ENCODE data around the gene PTPN18. TPM values are rescaled to one million over a fixed set of nuclear protein-coding genes. Genes with fewer than 3 reads are reported as not detected.
A peak's percentile ranks its signal among the peaks of the same experiment; 100 is the strongest.
"Not testable (repeated sequence)": the region's sequence is repeated elsewhere in the genome, so short reads cannot be mapped to it uniquely, and the experiment has no call there.

Gene PTPN18
- 10 to 100 TPM; 57.7 to 64.5 TPM for total RNA-seq

DNA sequence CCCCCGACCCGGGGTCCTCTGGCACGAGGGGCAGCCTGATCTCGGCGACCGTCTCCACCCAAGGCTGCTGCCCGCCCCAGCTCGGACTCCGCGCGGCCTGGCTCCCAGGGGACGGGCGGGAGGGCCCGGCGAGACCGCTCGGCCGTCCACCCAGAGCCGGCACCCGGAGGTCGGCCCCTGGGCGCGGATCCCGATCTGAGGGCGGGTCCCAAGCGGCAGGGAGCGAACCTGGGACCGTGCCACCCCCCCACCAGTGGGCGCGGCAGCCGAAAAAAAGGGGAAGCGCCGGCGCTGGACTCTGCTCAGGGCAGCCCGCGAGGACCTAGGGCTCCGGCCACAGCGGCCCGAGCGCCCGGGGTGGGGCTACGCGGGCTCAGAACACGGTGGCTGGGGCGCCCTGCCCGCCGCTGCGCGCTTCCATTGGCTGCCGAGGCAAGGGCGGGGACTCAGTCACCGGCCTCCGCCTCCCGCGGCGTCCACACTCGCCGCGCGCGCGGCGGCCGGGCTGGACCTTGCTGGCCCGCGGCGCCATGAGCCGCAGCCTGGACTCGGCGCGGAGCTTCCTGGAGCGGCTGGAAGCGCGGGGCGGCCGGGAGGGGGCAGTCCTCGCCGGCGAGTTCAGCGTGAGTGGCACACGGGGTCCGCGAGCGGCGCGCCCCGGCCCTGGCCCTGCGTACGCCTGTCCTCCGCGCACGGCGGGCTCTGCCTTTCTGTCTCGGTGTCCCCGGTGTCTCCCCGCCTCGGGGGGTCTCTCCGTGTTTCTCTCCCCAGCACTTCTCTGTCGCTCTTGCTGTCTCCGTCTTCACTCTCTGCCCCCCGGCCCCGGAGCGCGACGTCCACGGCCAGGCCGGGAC is at the start of gene PTPN18:
TSS of gene PTPN18 (plus strand) at position 479 of the 854 bp plus-strand sequence. CDS start at position 531, 52 bp downstream.
- peak within 1 kb of the TSS; percentile 83 for H3K4me3 Mint-ChIP-seq
- peak; percentile 74 for DNase-seq
- H3K4me1 Mint-ChIP-seq = peaks cover 14% of the 10 kb centered on the region
- H3K9me3 Mint-ChIP-seq = no peaks in the 10 kb centered on the region
- no peak within 1 kb of the TSS for H3K27ac Mint-ChIP-seq
- POLR2A ChIA-PET = interaction anchor here (1.0 to 1.9 kb wide), 2 partner anchors 13 to 17 kb away, joined by 3 to 18 read pairs; partner anchors contain the start of gene IMP4
- peak; percentile 94 for ATAC-seq (ENCODE audit: low read depth)
- peaks cover 2% of the 10 kb centered on the region for H3K27me3 Mint-ChIP-seq
- H3K36me3 Mint-ChIP-seq = no peaks in the 10 kb centered on the region

- H3K27me3 Mint-ChIP-seq = peaks cover 8% of the 10 kb centered on the region
- POLR2A ChIA-PET = no interaction called here
- DNase-seq (no peak), ATAC-seq (ENCODE audit: low read depth) (no peak)
- no peak overlapping the region for H3K4me3 Mint-ChIP-seq
- H3K27ac Mint-ChIP-seq = no peak overlapping the region
- no peaks in the 10 kb centered on the region for H3K9me3 Mint-ChIP-seq
- no peaks in the 10 kb centered on the region for H3K4me1 Mint-ChIP-seq
- no peaks in the 10 kb centered on the region for H3K36me3 Mint-ChIP-seq
These were observed 48.0 kb upstream of the PTPN18 start for GRCh38 chr2:130307850-130308249.

GRCh38 chr2:130310881-130311280 is 45.0 kb upstream of the PTPN18 start:
- DNase-seq (no peak), ATAC-seq (ENCODE audit: low read depth) (no peak)
- POLR2A ChIA-PET = no interaction called here
- Mint-ChIP-seq H3K36me3 (no peaks in the 10 kb centered on the region), H3K4me3 (no peak overlapping the region), H3K9me3 (no peaks in the 10 kb centered on the region), H3K27me3 (peaks cover 5% of the 10 kb centered on the region), H3K27ac (no peak overlapping the region), H3K4me1 (no peaks in the 10 kb centered on the region)

GRCh38 chr2:130313812-130314334 is 42.0 kb upstream of the PTPN18 start:
- Mint-ChIP-seq H3K27ac (no peak overlapping the region), H3K27me3 (peaks cover 1% of the 10 kb centered on the region), H3K4me3 (no peak overlapping the region), H3K36me3 (no peaks in the 10 kb centered on the region), H3K9me3 (no peaks in the 10 kb centered on the region), H3K4me1 (no peaks in the 10 kb centered on the region)
- ATAC-seq (ENCODE audit: low read depth) (no peak), DNase-seq (no peak)
- POLR2A ChIA-PET = no interaction called here

GRCh38 chr2:130314377-130314776 is 41.5 kb upstream of the PTPN18 start:
- DNase-seq (no peak), ATAC-seq (ENCODE audit: low read depth) (no peak)
- H3K27me3 Mint-ChIP-seq = no peaks in the 10 kb centered on the region
- no peaks in the 10 kb centered on the region for H3K9me3 Mint-ChIP-seq
- no peak overlapping the region for H3K27ac Mint-ChIP-seq
- no peak overlapping the region for H3K4me3 Mint-ChIP-seq
- no peaks in the 10 kb centered on the region for H3K36me3 Mint-ChIP-seq
- no peaks in the 10 kb centered on the region for H3K4me1 Mint-ChIP-seq
- POLR2A ChIA-PET = no interaction called here

DNA sequence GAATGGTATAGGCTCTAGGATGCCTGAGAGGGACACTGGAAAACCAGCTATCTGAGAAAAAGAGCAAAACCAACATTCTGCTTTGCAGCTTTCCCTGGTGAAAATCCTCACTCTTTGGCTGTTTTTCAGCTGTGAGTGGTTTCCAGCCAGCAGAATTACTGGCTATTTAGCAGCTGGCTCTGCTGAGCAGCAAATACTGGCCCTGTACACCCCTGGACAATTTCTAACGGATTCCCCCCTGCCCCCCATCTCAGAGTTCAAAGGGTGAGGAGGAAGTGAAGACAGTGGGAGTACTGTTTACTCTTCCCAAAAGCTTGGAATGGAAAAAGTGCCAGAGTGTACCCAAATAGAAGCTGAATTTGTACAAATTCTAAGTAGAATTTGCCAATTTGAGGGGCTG is 39.3 kb upstream of the PTPN18 start:
- POLR2A ChIA-PET = no interaction called here
- no peak for ATAC-seq (ENCODE audit: low read depth)
- Mint-ChIP-seq H3K27ac (no peak overlapping the region), H3K36me3 (no peaks in the 10 kb centered on the region), H3K4me3 (no peak overlapping the region), H3K27me3 (peaks cover 8% of the 10 kb centered on the region), H3K9me3 (no peaks in the 10 kb centered on the region), H3K4me1 (no peaks in the 10 kb centered on the region)
- DNase-seq = no peak

DNA sequence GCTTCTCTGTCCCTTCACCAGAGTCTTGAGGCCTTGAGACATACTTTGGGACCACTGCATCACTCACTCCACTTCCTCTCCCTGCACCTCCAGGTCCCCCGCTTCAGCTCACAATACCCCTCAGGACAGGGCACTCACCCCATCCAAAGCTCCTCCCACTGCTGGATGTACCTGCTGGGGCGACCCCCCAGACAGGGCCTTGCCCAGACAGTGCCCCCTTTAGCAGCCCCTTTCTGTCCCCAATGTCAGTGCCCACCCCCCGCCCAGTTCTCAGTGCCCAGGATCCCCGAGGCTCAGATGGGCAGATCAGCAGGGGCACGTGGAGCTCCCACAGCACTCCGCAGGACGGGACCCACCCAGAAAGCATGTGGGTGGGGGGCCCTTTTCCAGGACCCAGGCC is 37.0 kb upstream of the PTPN18 start:
- H3K27ac Mint-ChIP-seq = no peak overlapping the region
- POLR2A ChIA-PET = no interaction called here
- no peaks in the 10 kb centered on the region for H3K4me1 Mint-ChIP-seq

DNA sequence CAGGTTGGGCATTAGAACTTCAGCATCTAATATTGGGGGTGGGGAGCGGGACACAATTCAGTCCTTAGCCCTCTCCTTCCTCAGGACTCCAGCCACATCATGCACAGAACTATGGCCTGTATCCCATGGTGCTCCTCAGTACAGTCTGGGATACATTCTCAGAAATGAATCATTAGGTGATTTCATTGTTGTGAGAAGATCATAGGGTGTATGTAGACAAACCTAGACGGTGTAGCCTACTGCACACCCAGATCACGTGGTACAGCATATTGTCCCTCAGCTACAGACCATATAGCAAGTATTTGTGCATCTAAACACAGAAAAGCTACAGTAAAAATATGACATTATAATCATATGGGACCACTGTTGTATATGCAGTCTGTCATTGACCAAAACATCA is 36.3 kb upstream of the PTPN18 start:
- H3K36me3 Mint-ChIP-seq = no peaks in the 10 kb centered on the region
- no peak for DNase-seq
- no peak overlapping the region for H3K4me3 Mint-ChIP-seq
- H3K27ac Mint-ChIP-seq = no peak overlapping the region
- no peaks in the 10 kb centered on the region for H3K9me3 Mint-ChIP-seq
- POLR2A ChIA-PET = no interaction called here
- H3K4me1 Mint-ChIP-seq = no peaks in the 10 kb centered on the region
- ATAC-seq (ENCODE audit: low read depth) = no peak
- H3K27me3 Mint-ChIP-seq = peaks cover 33% of the 10 kb centered on the region

More for the DNA sequence above, 37.0 kb upstream of the PTPN18 start:
- ATAC-seq (ENCODE audit: low read depth) = no peak
- no peaks in the 10 kb centered on the region for H3K9me3 Mint-ChIP-seq
- peaks cover 27% of the 10 kb centered on the region for H3K27me3 Mint-ChIP-seq
- no peaks in the 10 kb centered on the region for H3K36me3 Mint-ChIP-seq
- H3K4me3 Mint-ChIP-seq = no peak overlapping the region
- DNase-seq = no peak

DNA sequence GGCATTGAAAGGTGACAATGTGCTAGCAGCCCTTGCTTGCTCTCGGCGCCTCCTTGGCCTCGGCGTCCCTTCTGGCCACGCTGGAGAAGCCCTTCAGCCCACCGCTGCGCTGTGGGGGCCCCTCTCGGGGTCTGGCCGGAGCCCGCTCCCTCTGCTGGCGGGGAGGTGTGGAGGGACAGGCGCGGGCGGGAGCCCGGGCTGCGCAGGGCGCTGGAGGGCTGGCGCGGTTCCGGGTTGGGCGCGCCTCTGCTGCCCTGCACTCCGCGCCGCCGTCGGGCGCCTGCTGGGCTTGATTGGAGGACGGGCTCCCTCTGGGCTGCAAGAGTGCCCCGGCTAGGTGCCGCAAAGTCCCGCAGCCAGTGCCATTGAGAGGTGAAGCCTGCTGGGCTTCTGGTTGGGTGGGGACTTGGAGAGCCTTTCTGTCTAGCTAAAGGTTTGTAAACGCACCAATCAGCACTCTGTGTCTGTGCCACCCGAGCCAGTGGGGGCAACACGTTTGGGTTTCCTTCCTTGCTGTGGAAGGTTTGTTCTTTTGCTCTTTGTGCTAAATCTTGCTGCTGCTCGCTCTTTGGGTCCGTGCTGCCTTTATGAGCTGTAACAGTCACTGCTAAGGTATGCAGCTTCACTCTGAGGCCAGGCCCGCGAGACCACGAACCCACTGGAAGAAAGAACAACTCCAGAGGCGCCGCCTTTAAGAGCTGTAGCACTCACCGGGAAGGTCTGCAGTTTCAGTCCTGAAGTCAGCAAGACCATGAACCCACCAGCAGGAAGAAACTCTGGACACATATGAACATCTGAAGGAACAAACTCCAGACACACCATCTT is 27.9 kb upstream of the PTPN18 start:
- POLR2A ChIA-PET = no interaction called here
- no peak overlapping the region for H3K27ac Mint-ChIP-seq
- H3K4me1 Mint-ChIP-seq = peaks cover 4% of the 10 kb centered on the region
- DNase-seq = no peak
- H3K9me3 Mint-ChIP-seq = no peaks in the 10 kb centered on the region
- no peak for ATAC-seq (ENCODE audit: low read depth)
- H3K36me3 Mint-ChIP-seq = no peaks in the 10 kb centered on the region
- H3K4me3 Mint-ChIP-seq = no peak overlapping the region
- peaks cover 58% of the 10 kb centered on the region for H3K27me3 Mint-ChIP-seq

DNA sequence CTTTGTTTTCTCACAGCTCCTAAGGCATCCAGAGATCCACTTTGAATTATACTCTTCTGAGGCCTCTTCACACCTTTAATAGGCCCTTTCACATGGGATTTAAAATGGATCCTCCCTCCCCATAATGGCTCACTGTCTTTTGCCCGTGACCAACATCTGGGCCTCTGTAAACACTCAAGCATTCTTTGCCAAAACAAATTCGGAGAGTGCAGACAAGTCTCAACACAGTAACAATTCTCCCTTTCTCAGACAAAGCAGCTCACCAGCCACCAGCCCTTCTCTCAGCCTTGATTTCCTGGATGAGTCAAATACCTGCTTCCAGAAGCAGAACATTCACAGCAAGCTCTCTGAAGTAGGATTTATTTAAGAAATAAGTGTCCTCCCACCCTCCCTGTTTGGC is 27.1 kb upstream of the PTPN18 start:
- H3K4me1 Mint-ChIP-seq = peaks cover 4% of the 10 kb centered on the region
- no peak overlapping the region for H3K4me3 Mint-ChIP-seq
- H3K9me3 Mint-ChIP-seq = no peaks in the 10 kb centered on the region
- ATAC-seq (ENCODE audit: low read depth) (no peak), DNase-seq (no peak)
- H3K27ac Mint-ChIP-seq = no peak overlapping the region
- POLR2A ChIA-PET = no interaction called here
- H3K36me3 Mint-ChIP-seq = no peaks in the 10 kb centered on the region
- H3K27me3 Mint-ChIP-seq = peaks cover 50% of the 10 kb centered on the region

DNA sequence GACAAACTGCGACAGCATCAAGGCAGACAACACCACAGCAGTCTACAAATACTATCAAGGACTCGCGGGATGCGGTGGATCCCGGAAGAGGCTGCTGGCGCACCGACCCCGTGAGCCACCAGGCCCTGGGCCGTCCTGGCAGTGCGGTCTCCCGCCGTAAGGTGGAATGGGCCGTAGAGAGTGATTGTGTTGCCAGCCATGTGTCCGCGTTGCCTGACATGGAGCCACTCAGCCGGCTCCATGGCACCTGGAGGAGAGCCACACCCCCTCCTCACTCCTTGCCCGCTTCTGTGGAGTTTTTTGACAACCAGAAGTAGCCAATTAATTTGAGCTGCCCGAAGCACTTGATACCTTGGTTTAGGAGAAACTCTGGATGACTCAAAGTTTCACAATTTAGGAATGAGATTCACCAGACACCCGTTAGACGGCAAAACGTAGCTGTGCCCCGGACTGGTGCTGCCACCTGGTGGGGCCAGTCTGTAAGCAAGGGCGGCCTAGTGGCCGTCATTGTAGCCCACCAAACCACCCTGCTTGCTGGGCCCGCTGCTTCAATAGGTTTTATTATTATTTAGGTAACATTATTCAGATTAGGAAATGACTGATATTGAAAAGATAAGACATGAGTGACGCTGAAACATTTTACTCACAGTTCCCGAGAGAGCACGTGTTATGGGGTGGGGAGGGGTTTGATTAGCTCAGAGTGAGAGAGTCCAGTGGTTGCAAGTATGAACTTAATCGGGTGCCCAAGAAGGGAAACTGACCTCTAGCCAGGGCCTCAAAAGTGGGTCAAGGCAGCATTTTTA is 23.4 kb upstream of the PTPN18 start:
- H3K27ac Mint-ChIP-seq = no peak overlapping the region
- ATAC-seq (ENCODE audit: low read depth) = peak; percentile 80

DNA sequence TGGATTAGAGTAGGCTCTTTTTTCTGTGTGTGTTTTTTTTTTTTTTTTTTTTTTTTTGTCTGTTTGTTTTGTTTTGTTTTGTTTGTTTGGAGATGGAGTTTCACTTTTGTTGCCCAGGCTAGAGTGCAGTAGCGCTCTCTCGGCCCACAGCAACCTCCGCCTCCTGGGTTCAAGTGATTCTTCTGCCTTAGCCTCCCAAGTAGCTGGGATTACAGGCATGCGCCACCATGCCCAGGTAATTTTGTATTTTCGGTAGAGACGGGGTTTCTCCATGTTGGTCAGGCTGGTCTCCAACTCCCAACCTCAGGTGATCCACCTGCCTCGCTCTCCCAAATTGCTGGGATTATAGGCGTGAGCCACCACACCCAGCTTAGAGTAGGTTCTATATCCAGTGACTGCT is 22.6 kb upstream of the PTPN18 start:
- H3K27ac Mint-ChIP-seq; ATAC-seq (ENCODE audit: low read depth); H3K4me3 Mint-ChIP-seq; POLR2A ChIA-PET; H3K4me1 Mint-ChIP-seq; H3K9me3 Mint-ChIP-seq; H3K36me3 Mint-ChIP-seq; DNase-seq: not testable (repeated sequence)
- H3K27me3 Mint-ChIP-seq = peaks cover 24% of the 10 kb centered on the region

More for the DNA sequence above, 23.4 kb upstream of the PTPN18 start:
- Mint-ChIP-seq H3K9me3 (no peaks in the 10 kb centered on the region), H3K4me3 (peak overlapping the region; percentile 28), H3K27me3 (peaks cover 24% of the 10 kb centered on the region), H3K4me1 (peaks cover 4% of the 10 kb centered on the region), H3K36me3 (no peaks in the 10 kb centered on the region)
- DNase-seq = peak; percentile 81
- POLR2A ChIA-PET = no interaction called here

DNA sequence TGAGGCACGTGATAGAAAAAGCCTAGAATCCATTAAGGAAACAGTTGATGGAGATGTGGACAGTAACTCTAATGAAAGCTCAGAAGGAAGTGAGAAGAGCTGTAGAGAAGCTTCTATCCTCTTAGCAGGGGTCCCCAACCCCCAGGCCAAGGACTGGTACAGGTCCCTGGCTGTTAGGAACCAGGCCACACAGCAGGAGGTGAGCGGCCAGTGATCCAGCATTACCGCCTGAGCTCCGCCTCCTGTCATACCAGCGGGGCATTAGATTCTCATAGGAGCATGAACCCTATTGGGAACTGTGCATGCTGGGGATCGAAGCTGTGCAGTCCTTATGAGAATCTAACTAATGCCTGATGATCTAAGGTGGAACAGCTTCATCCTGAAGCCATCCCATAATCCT is 21.8 kb upstream of the PTPN18 start:
- Mint-ChIP-seq H3K4me3 (no peak overlapping the region), H3K27ac (no peak overlapping the region), H3K36me3 (peaks cover 5% of the 10 kb centered on the region), H3K9me3 (no peaks in the 10 kb centered on the region), H3K27me3 (peaks cover 17% of the 10 kb centered on the region), H3K4me1 (peaks cover 4% of the 10 kb centered on the region)
- DNase-seq (no peak), ATAC-seq (ENCODE audit: low read depth) (no peak)
- POLR2A ChIA-PET = no interaction called here
